ENCODE measurements around the gene PRR36. TPM values are rescaled to one million over a fixed set of nuclear protein-coding genes. Genes with fewer than 3 reads are reported as not detected.

Gene PRR36
- total and polyA plus RNA-seq, 12 donors = 0.01 to 0.07 (median 0.05) TPM; not detected in 9

GRCh38 chr19:7833225-7834099, 40.7 kb downstream of the PRR36 start:
- no peaks in the 10 kb centered on the region for H3K36me3 ChIP-seq
- TF ChIP-seq CTCF (IDR thresholded peaks at IDR 0.05) = no peak
- H3K4me1 ChIP-seq = peaks cover 3 to 40% (median 24%) of the 10 kb centered on the region in 9 donors
- H3K4me3 ChIP-seq = no peak overlapping the region
- peak; percentile 77 to 79 for DNase-seq
- no peaks in the 10 kb centered on the region for H3K27me3 ChIP-seq
- intact Hi-C loops (cut with DNase I) = no loop called here
- ATAC-seq = peak in 6 of 8 donors; percentile 22 to 52 (median 34)
- H3K9me3 ChIP-seq = no peaks in the 10 kb centered on the region
- WGBS, 2 donors = 65 to 66% methylated on average over 23 of the region's 23 CpGs
- H3K27ac ChIP-seq = peak overlapping the region in 4 of 10 donors; percentile 20 to 48 (median 38)

GRCh38 chr19:7832781-7833180, 41.4 kb downstream of the PRR36 start:
- Histone ChIP-seq H3K4me3 (no peak overlapping the region), H3K27me3 (no peaks in the 10 kb centered on the region), H3K9me3 (no peaks in the 10 kb centered on the region), H3K27ac (peak overlapping the region in 4 of 10 donors; percentile 11 to 48 (median 38)), H3K4me1 (peaks cover 3 to 40% (median 24%) of the 10 kb centered on the region in 9 donors), H3K36me3 (no peaks in the 10 kb centered on the region)
- intact Hi-C loops (cut with DNase I) = no loop called here
- no peak for TF ChIP-seq CTCF (IDR thresholded peaks at IDR 0.05)
- DNase-seq (no peak), ATAC-seq (peak in 1 of 8 donors; percentile 5)
- 56% methylated on average over 12 of the region's 12 CpGs for WGBS, 2 donors

GRCh38 chr19:7832009-7832408, 42.2 kb downstream of the PRR36 start:
- Histone ChIP-seq H3K4me3 (no peak overlapping the region), H3K36me3 (no peaks in the 10 kb centered on the region), H3K27ac (peak overlapping the region in 1 of 10 donors; percentile 11), H3K27me3 (no peaks in the 10 kb centered on the region), H3K9me3 (no peaks in the 10 kb centered on the region), H3K4me1 (peaks cover 3 to 40% (median 24%) of the 10 kb centered on the region in 9 donors)
- DNase-seq (no peak), ATAC-seq (no peak)
- TF ChIP-seq CTCF (IDR thresholded peaks at IDR 0.05) = no peak
- WGBS, 2 donors = 89 to 92% methylated on average over 17 of the region's 17 CpGs
- intact Hi-C loops (cut with DNase I) = no loop called here

GRCh38 chr19:7831452-7831851, 42.7 kb downstream of the PRR36 start:
- intact Hi-C loops (cut with DNase I) = no loop called here
- Histone ChIP-seq H3K36me3 (no peaks in the 10 kb centered on the region), H3K4me1 (peaks cover 3 to 40% (median 24%) of the 10 kb centered on the region in 9 donors), H3K4me3 (no peak overlapping the region), H3K27ac (peak overlapping the region in 1 of 10 donors; percentile 11), H3K27me3 (no peaks in the 10 kb centered on the region), H3K9me3 (no peaks in the 10 kb centered on the region)
- TF ChIP-seq CTCF (IDR thresholded peaks at IDR 0.05) = peak in 1 of 9 donors; percentile 10
- ATAC-seq (no peak), DNase-seq (no peak)
- 72% methylated on average over 10 of the region's 10 CpGs for WGBS, 2 donors
